Hematopoietic multipotent progenitor cell treated with erythropoietin and hydrocortisone succinate and interleukin-3 and kit ligand, for 6 days (in vitro differentiated cells): ENCODE results near the gene ASPN.

Experiments used
- DNase-seq: peaks from one replicate; pipeline ENCODE4 v3.0.0-alpha.2; 2015

ASPN gene

GRCh38 chr9:92482329-92482728 is at the start of gene ASPN:
Gene ASPN (minus strand): TSS chr9:92482506.
- DNase-seq: peak; percentile 23

GRCh38 chr9:92530893-92531292 is 48.6 kb upstream of the ASPN start:
- DNase-seq: no peak

- no peak for DNase-seq
These were observed 46.8 kb upstream of the ASPN start for GRCh38 chr9:92529124-92529523.

DNA sequence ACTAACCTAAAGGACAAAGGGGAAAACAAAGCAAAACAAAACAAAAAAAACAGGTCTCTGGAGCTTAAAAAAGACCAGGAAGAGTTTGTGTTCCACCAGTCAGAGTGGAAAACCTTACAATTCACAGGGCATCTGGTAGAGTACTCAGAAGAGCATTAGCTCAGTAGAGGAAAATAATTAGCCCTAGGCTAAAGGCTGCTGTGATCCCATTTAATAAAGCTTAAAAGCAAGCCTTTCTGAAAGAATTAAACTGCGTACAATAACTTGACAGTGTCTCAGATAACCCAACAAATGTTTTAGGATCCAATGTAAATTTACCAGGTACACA is 46.2 kb upstream of the ASPN start:
- no peak for DNase-seq

GRCh38 chr9:92527832-92528521 is 45.7 kb upstream of the ASPN start:
- no peak for DNase-seq

- DNase-seq: no peak
These were observed 45.1 kb upstream of the ASPN start for GRCh38 chr9:92527291-92527828.

DNA sequence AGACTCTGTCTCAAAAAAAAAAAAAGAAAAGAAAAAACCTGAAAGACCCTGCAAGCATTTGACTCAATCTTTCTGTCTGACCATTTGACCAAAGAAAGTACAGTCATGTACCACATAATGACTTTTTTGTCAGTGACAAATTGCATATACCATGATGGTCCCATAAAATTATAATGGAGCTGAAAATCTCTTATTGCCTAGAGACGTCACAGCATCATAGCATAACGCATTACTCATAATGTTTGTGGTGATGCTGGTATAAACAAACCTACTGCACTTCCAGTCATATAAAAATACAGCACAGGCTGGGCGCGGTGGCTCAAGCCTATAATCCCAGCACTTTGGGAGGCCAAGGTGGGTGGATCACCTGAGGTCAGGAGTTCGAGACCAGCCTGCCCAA is 43.0 kb upstream of the ASPN start:
- no peak for DNase-seq

DNA sequence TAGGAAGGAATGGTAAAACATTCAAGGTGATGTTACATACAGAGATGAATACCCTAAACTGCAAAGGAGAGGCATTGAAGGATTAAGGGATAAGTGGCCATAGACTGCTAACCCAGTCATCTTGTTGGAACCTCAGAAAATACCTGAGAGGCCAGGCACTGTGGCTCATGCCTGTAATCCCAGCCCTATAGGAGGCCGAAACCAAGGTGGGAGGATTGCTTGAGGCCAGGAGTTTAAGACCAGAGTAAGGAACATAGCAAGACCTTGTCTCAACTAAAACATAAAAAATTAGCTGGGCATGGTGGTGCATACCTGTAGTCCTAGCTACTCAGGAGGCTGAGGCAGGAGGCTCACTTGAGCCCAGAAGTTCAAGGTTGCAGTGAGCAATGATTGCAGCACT is 42.6 kb upstream of the ASPN start:
- no peak for DNase-seq

DNA sequence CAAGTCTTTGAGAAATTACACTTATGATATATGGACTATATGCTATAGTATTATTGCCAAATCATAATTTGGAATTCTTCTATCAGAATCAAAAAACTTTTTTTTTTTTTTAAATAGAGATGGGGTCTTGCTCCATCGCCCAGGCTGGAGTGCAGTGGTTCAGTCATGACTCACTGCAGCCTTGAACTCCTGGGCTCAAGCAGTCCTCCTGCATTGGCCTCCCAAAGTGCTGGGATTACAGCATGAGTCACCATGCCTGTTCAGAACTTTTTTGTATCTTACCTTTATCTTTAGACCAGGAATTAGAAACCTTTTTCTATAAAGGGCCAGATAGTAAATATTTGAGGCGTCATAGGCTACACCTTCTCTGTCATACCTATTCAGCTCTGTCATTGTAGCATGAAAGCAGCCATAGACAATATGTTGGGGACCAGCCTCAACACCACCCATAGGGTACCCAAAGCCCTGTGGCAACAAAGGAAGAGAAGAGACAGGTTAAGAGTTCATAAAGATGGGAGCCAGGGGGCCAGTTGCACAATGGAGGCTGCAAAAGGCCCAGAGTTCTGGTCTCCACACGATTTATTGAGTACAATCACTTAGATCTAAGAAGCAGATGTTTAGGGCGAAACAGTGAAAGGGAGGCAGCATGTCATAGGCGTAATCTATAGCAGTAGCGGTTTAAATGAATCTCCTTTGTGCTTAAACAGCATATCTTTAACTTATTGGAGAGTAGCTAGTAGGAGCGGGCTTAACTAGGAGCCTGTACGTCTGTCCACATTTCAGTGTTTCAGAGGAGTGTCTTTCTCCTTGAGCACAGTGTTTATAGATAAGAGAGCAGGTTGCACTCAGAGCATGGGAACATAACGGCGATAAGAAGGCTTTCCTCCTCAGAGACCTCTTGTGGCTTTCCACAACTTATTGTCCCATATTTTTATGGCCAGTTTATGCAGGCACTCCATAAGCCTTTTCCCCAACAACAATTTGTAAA is 41.0 kb upstream of the ASPN start:
- peak; percentile 56 for DNase-seq

- peak; percentile 19 for DNase-seq
These were observed 38.5 kb upstream of the ASPN start for GRCh38 chr9:92520837-92521236.

DNA sequence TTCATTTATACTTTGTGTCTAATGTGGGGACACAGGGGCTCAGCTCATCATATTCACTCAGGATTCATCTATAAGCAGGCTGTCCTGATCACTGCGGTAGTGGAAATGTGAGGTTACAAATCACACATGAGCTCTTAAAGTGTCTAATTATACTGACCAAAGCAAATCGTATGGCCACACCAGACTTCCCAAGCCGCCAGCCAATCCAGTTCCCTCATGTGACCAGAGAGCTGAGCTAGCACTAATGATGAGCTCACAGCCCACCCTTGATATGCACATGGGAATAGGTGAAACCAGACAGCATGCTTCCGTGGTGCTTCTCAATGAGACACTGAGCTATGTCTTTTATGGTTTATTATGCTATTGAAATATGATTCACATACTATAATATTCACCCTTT is 35.9 kb upstream of the ASPN start:
- DNase-seq: no peak

GRCh38 chr9:92517046-92517445 is 34.7 kb upstream of the ASPN start:
- DNase-seq: no peak

- DNase-seq: no peak
These were observed 34.2 kb upstream of the ASPN start for GRCh38 chr9:92516521-92516920.

GRCh38 chr9:92514635-92515034 is 32.3 kb upstream of the ASPN start:
- DNase-seq: no peak

DNA sequence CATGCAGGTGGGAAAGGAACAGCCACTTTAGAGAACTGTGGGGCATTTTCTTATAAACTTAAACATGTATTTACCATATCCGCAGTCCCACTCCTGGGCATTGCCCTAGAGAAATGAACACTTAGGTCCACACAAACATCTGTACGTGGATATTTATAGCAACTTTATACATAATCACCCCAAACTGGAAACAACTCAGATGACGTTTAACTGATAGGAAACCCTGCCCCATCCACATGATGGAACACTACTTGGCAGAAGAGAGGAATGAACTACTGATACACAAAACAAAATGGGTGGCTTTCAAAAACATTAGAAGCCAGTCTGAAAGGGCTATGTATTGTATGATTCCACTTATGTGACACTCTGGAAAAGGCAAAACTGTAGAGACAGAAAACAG is 31.0 kb upstream of the ASPN start:
- no peak for DNase-seq

DNA sequence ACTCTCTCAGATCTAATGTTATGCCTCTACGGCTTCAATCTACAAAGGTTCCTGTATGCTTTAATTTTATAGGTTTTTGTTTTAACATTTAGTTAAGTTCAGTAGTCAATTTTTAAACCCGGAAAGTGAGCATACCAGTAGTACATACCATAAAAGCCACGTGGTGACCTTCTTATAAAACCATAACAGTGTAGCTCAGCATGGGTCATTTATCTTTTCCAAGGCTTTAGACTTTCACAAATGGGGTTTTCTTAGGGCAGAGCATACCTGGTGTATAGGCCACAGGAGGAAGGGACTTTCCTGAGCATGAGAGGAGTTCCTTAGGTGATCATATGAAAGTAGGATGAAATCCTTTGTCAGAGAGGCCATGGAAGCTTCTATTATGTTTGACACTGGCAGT is 30.3 kb upstream of the ASPN start:
- DNase-seq: no peak

GRCh38 chr9:92510747-92511146 is 28.4 kb upstream of the ASPN start:
- no peak for DNase-seq

DNA sequence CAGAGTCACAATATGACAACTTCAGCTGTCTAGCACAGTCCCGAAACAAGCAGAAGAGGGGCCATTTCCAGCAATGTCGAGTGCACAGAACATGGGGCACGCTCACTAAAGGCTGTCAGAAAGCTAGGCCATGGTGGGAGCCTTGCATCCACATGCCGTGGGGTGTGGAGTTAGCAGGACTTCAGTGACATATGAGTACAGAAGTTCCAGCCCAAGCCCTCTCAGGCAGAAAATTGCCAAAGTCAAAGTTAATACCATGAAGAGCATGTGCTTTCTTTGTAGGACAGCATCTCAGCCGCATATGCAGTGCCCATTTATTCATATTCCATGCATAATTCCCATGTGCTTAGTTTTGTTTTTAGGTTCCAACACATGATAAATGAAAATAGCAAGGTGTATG is 26.7 kb upstream of the ASPN start:
- no peak for DNase-seq

- DNase-seq: no peak
These were observed 25.9 kb upstream of the ASPN start for GRCh38 chr9:92508018-92508820.

DNA sequence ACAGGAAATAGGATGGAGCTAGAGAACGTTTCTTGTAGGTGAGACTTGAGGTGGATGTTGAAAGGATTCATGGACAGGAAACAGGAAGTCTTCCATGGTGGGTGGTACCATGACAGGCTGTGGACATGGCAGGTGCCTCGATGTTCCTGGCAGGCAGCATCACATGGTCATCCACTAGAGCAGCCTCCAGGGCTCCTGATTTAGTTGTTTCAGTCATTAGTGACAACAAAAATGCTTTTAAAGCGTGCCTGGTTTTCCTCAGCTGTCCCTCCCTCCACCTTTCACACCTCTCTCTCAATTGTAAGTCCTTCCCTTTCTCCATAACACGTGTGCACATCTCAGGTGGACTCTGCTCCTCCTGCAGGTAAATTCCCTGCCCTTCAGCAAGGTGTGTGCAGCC is 25.2 kb upstream of the ASPN start:
- DNase-seq: no peak

DNA sequence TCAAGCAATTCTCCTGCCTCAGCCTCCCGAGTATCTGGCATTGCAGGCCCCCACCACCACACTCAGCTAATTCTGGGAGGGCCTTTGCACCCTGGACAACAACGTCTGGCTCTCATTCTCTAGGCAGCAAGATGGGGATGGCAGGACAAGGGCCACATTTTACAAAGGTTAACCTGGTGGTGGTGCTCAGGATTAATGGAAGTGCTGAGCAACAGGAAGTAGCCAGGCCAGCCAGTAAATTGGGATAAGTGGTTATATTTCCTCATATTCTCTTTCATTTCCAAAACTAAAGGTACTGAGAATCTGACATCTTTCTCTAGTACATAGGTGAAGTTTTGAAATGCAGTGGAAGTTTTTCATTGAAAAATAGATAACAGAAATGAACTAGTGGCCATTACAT is 24.7 kb upstream of the ASPN start:
- DNase-seq: no peak

GRCh38 chr9:92506184-92506857 is 24.0 kb upstream of the ASPN start:
- no peak for DNase-seq

DNA sequence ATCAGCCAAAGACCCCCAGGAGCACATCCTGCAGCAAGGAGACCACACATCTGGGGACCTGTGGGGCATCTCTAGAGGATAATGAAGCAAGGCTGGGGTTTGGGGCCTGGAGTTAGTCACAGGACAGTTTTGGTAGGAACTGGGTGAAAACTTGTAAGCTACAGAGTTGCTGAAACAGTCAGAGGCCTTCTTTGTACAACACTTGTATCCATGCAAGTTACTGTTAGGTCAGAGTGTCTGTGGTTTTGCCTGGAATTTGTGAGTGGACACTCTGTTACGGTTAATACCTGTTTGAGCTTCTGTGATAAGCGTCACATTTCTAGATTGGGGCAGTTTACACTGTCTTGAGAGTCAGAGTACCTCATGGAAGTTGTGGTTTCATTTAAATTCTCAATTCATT is 22.6 kb upstream of the ASPN start:
- DNase-seq: no peak
